MM.1S (cell line): ENCODE measurements around the gene FAM180A.
"Not testable (repeated sequence)": the region's sequence is repeated elsewhere in the genome, so short reads cannot be mapped to it uniquely, and the experiment has no call there.

ENCODE experiments used
- DNase-seq: peaks from one replicate; pipeline ENCODE4 v3.0.0-alpha.2; 2015
- H2AFZ ChIP-seq: fragments of 300-600 bp; sonication (generic); 2 replicates; pipeline ENCODE4 v1.6.0; 2016; ENCODE audit warnings: antibody characterized with exemption, low read length
- H3F3A ChIP-seq: fragments of 300-600 bp; sonication (generic); 2 replicates; pipeline ENCODE4 v1.6.1; 2016; ENCODE audit warnings: mild to moderate bottlenecking, antibody characterized with exemption, low read length, moderate library complexity, mixed read lengths; ENCODE audit not compliant: insufficient read depth
- H3K27ac ChIP-seq: fragments of 300-600 bp; sonication (generic); 2 replicates; pipeline ENCODE4 v1.5.1; 2016; ENCODE audit warnings: mild to moderate bottlenecking, low read length
- H3K27me3 ChIP-seq: fragments of 300-600 bp; sonication (generic); replicated peaks from 2 replicates; pipeline ENCODE4 v1.6.0; 2016; ENCODE audit warnings: low read length; ENCODE audit not compliant: insufficient read depth
- H3K36me3 ChIP-seq: fragments of 300-600 bp; sonication (generic); replicated peaks from 2 replicates; pipeline ENCODE4 v1.6.1; 2016; ENCODE audit warnings: mild to moderate bottlenecking, low read length, mixed read lengths; ENCODE audit not compliant: insufficient read depth
- H3K4me1 ChIP-seq: fragments of 300-600 bp; sonication (generic); 2 replicates; pipeline ENCODE4 v1.6.1; 2016; ENCODE audit warnings: low read length, mixed read lengths
- H3K4me2 ChIP-seq: fragments of 300-600 bp; sonication (generic); 2 replicates; pipeline ENCODE4 v1.6.0; 2016; ENCODE audit warnings: low read depth, low read length
- H3K4me3 ChIP-seq: fragments of 300-600 bp; sonication (generic); 2 replicates; pipeline ENCODE4 v1.5.1; 2016; ENCODE audit warnings: low read length, mixed read lengths
- H3K79me2 ChIP-seq: fragments of 300-600 bp; sonication (generic); 2 replicates; pipeline ENCODE4 v1.6.1; 2016; ENCODE audit warnings: mixed run types, low read length, mixed read lengths
- H3K9ac ChIP-seq: fragments of 300-600 bp; sonication (generic); 2 replicates; pipeline ENCODE4 v1.6.1; 2016; ENCODE audit warnings: low read length, mixed read lengths
- H3K9me2 ChIP-seq: fragments of 300-600 bp; sonication (generic); replicated peaks from 2 replicates; pipeline ENCODE4 v1.6.1; 2016; ENCODE audit warnings: mild to moderate bottlenecking, low read length, mixed read lengths; ENCODE audit not compliant: insufficient read depth
- H3K9me3 ChIP-seq: fragments of 300-600 bp; sonication (generic); replicated peaks from 2 replicates; pipeline ENCODE4 v1.6.1; 2016; ENCODE audit warnings: mild to moderate bottlenecking, low read length, mixed read lengths; ENCODE audit not compliant: insufficient read depth
- H4K20me1 ChIP-seq: fragments of 300-600 bp; sonication (generic); 2 replicates; pipeline ENCODE4 v1.6.1; 2016; ENCODE audit warnings: mild to moderate bottlenecking, low read length, moderate library complexity, mixed read lengths; ENCODE audit not compliant: insufficient read depth
- CTCF ChIP-seq: fragments of 300-600 bp; sonication (generic); IDR thresholded peaks from 2 replicates; pipeline ENCODE4 v1.5.1; 2016; ENCODE audit warnings: antibody characterized with exemption, low read length, mixed read lengths
- EZH2 ChIP-seq: fragments of 300-600 bp; sonication (generic); optimal IDR thresholded peaks from 2 replicates; pipeline ENCODE3; 2017; ENCODE audit warnings: low read depth, mild to moderate bottlenecking, antibody characterized with exemption, low read length, mixed read lengths
- EZH2phosphoT487 ChIP-seq: fragments of 300-600 bp; sonication (generic); IDR thresholded peaks from 2 replicates; pipeline ENCODE4 v1.6.1; 2018; ENCODE audit warnings: antibody characterized with exemption, low read length

Gene FAM180A

GRCh38 chr7:135777626-135778398, 29.2 kb upstream of the FAM180A start:
- H3K9me3 ChIP-seq, result no peaks in the 10 kb centered on the region
- no peaks in the 10 kb centered on the region for H3F3A ChIP-seq
- no peaks in the 10 kb centered on the region for H3K4me1 ChIP-seq
- H3K4me2 ChIP-seq, result no peak overlapping the region
- no peaks in the 10 kb centered on the region for H3K9me2 ChIP-seq
- no peak overlapping the region for H3K9ac ChIP-seq
- no peak overlapping the region for H3K27ac ChIP-seq
- H2AFZ ChIP-seq, result no peak overlapping the region
- no peak for DNase-seq
- no peaks in the 10 kb centered on the region for H3K27me3 ChIP-seq
- no peak for TF ChIP-seq CTCF
- TF ChIP-seq EZH2, result no peak
- TF ChIP-seq EZH2phosphoT487, result no peak
- H4K20me1 ChIP-seq, result no peaks in the 10 kb centered on the region
- H3K79me2 ChIP-seq, result no peaks in the 10 kb centered on the region
- no peaks in the 10 kb centered on the region for H3K36me3 ChIP-seq
- H3K4me3 ChIP-seq, result no peak overlapping the region

- H3K4me2 ChIP-seq, H4K20me1 ChIP-seq, H3K27ac ChIP-seq, H2AFZ ChIP-seq, H3K9me2 ChIP-seq, H3F3A ChIP-seq, H3K9me3 ChIP-seq, H3K36me3 ChIP-seq, H3K27me3 ChIP-seq, H3K79me2 ChIP-seq, H3K4me3 ChIP-seq, DNase-seq, H3K4me1 ChIP-seq, H3K9ac ChIP-seq: not testable (repeated sequence)
Measured at GRCh38 chr7:135775915-135776314, 27.3 kb upstream of the FAM180A start.

- Histone ChIP-seq H3K4me3 (no peak overlapping the region), H3K27me3 (no peaks in the 10 kb centered on the region), H3K36me3 (no peaks in the 10 kb centered on the region), H3K27ac (no peak overlapping the region), H3K9me3 (no peaks in the 10 kb centered on the region), H3K9me2 (no peaks in the 10 kb centered on the region), H4K20me1 (no peaks in the 10 kb centered on the region), H3F3A (no peaks in the 10 kb centered on the region), H3K9ac (no peak overlapping the region), H3K79me2 (no peaks in the 10 kb centered on the region), H3K4me2 (no peak overlapping the region), H3K4me1 (no peaks in the 10 kb centered on the region), H2AFZ (no peak overlapping the region)
- no peak for DNase-seq
- TF ChIP-seq EZH2, result no peak
- TF ChIP-seq EZH2phosphoT487, result no peak
Measured at GRCh38 chr7:135775230-135775629, 26.6 kb upstream of the FAM180A start.

- Histone ChIP-seq H3F3A (no peaks in the 10 kb centered on the region), H4K20me1 (no peaks in the 10 kb centered on the region), H3K27me3 (no peaks in the 10 kb centered on the region), H2AFZ (no peak overlapping the region), H3K4me1 (no peaks in the 10 kb centered on the region), H3K4me2 (no peak overlapping the region), H3K27ac (no peak overlapping the region), H3K4me3 (no peak overlapping the region), H3K9me3 (no peaks in the 10 kb centered on the region), H3K9ac (no peak overlapping the region), H3K79me2 (no peaks in the 10 kb centered on the region), H3K9me2 (no peaks in the 10 kb centered on the region), H3K36me3 (no peaks in the 10 kb centered on the region)
- no peak for TF ChIP-seq CTCF
- TF ChIP-seq EZH2, result no peak
- TF ChIP-seq EZH2phosphoT487, result no peak
- DNase-seq, result no peak
Measured at GRCh38 chr7:135774284-135774683, 25.7 kb upstream of the FAM180A start.
